Mammary microvascular endothelial cell (primary cell): ENCODE measurements around the gene CHST9. TPM values are rescaled to one million over a fixed set of nuclear protein-coding genes. Genes with fewer than 3 reads are reported as not detected.

Experiments used
- total RNA-seq: library from RNA; depleted of rRNA; stranded (reverse); fragments of >200 nt; gene quantifications from 2 replicates; pipeline ENCODE4 v1.2.3, GENCODE V29; 2015

The CHST9 gene, protein sequence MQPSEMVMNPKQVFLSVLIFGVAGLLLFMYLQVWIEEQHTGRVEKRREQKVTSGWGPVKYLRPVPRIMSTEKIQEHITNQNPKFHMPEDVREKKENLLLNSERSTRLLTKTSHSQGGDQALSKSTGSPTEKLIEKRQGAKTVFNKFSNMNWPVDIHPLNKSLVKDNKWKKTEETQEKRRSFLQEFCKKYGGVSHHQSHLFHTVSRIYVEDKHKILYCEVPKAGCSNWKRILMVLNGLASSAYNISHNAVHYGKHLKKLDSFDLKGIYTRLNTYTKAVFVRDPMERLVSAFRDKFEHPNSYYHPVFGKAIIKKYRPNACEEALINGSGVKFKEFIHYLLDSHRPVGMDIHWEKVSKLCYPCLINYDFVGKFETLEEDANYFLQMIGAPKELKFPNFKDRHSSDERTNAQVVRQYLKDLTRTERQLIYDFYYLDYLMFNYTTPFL
- total RNA-seq: not detected in 2 replicates

DNA sequence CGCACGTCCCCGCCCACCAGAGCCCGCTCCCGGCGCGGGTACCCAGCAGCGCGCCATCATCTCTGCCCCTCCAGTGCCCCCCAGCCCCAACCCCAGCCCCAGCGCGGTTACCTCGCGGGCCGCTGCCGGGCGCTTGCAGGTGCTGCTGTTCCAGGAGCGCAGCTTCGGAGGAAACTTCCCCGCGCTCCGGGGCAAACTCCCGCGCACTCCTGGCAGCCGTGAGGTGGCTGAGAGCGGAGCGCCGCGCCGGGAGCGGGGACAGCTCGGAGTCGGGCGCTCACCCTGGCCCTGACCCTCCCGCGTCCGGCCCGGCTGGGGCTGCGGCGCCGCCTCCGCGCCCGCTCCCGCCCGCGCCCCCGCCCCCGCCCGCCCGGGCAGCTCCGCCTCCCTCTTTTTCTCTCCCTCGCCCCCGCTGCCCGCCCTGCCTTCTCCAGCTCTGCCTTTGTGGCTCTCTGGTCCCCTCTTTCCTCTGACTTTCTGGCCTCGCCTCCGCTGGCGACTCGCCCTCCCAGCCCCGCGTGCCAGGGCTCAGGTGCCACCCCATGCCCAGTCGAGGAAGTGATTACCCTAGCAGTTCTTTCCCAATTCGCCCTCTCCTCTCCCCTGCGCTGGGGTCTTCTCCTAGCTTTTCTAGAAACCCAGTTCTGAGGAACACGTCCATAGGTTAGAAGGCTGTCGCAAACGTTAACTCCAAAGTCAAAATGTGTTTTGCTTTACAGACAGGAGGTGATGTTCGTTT, at the start of gene CHST9:
Gene CHST9, minus strand, starts transcription at position 284 of the 739 bp plus-strand sequence. CDS start 42,499 bp downstream, outside the sequence.

DNA sequence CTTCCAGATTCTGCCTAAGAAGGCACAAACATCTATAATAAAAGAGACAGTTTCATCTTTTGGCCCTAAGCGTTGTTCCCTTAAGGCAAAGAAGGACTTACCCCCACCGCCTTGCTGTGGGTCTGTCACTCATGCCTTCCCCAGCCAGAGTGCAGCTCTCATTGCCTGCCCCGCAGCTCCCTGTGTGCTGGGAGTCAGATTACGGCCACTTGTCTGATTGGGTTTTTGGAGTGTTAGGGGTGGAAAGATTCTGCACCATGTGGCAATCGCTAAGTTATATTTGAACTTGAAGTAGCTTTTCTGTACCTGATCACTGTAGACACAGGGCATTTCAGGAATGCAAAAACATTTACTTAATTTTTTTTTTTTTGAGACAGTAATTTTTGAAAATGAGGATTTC, 319.6 kb downstream of the CHST9 start, which contains the start of gene AQP4:
Gene AQP4, minus strand, starts transcription at position 151 of the 400 bp plus-strand sequence. Its CDS starts 18 bp downstream, at position 133.

